ENCODE data around the gene CTNND2.
"Not testable (repeated sequence)": the region's sequence is repeated elsewhere in the genome, so short reads cannot be mapped to it uniquely, and the experiment has no call there.

Gene CTNND2

GRCh38 chr5:11429254-11429653 is 475.0 kb downstream of the CTNND2 start:
- no peak for DNase-seq

DNA sequence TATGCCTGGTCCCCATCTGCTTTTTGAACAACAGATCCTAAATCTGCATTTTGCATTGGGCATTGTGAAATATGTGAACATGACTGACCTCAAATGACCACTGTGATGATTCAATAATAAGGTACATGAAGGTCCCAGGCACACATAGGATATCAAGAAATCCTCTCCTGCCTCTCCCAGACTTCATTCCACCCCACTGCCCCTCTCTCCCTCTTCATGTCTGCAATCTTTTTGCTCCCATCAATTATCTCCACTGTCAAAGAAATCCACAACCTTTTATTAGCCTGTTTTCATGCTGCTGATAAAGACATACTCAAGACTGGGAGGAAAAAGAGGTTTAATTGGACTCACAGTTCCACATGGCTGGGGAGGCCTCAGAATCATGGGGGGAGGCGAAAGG is 476.7 kb downstream of the CTNND2 start:
- DNase-seq: no peak

GRCh38 chr5:11426442-11426841 is 477.8 kb downstream of the CTNND2 start:
- no peak for DNase-seq

DNA sequence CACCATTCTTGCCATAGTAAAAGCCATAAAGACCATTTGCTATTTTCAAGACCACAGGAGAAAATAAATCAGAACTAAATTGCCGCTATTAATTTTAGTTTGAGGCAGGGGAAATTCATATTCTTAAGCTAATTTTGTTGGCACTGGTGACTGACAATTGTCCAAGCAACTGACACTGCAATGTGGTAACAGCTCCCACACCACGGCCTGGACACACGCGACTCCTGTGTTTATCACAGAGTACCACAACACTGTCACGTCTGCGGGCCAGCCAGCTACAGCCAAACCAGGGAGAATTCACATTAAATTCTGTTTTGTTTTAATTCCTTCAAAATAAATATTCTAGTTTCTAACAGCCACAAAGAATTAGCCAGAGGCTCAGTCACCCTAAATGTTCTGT is 481.9 kb downstream of the CTNND2 start:
- no peak for DNase-seq

GRCh38 chr5:11420969-11421368 is 483.3 kb downstream of the CTNND2 start:
- no peak for DNase-seq

DNA sequence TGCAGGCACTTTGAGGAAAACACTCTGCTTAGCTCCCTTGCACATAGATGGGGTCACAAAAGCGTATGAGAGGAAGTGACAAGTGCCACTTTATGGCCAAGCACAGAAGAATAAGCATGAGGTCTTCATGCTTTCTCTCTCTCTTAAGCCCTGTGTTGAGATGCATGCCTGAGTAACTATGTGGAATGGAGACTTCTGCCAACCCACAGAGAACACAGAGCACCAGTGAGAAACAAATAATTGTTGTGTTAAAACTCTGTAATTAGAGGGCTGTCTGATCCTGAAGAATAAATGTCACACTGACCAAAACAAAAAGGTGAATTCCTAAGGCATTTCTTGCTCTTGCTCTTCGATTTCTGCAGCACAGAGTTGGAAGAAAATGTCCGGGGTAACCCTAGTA is 488.5 kb downstream of the CTNND2 start:
- no peak for DNase-seq

DNA sequence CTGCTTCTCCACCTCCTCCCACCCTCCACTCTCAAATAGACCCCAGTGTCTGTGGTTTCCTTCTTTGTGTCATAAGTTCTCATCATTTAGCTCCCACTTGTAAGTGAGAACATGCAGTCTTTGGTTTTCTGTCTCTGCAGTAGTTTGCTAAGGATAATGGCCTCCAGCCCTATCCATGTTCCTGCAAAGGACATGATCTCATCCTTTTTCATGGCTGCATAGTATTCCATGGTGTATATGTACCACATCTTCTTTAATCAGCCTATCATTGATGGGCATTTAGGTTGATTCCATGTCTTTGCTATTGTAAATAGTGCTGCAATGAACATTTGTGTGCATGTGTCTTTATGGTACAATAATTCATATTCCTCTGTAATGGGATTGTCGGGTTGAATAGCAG is 489.5 kb downstream of the CTNND2 start:
- DNase-seq: not testable (repeated sequence)

GRCh38 chr5:11411621-11412020 is 492.6 kb downstream of the CTNND2 start:
- DNase-seq: no peak

DNA sequence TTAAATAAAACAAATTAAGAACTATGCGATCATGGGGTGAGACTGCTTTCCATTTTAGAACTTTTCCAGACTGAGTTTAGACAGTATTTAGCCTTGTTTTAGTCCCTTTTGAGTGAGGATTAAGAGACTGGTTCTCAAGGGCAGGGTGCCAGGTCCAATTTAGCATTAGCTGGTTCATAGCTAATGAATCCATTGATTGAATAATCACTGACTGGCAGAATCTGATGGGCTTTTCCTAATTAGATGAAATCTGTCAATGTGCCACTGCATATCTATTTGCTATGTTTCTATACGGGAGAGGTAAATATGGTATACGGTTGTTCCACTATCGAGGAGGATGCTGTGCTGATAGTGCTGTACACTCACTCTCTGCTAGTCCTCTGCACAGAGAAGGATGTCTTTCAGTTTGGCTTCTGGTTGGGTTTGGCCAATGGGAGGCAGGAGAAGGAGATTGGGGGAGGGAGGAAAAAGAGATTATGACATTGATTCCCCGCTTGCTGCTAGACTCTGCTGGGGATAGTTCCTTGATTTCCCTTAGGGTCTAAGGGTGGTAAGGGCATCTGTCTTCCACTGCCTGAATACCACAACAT is 496.6 kb downstream of the CTNND2 start:
- no peak for DNase-seq

DNA sequence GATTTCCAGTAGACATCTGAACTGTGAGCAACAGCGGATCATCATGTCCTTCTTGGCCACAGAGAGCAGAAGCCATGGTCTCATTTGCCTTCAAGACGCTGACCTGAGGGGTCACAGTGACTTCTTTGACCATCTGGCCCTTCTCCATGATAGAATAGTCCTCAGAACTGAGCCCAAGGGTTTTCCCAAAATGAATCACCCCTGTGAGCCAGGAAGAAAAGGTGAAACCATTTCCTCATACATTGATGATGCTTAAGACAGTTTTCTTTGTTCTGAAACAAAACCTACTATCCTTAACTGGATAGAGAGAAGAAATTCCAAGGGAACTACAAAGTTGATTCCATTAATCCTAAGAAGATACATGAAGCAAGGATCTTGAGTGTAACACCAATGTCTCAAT is 503.9 kb downstream of the CTNND2 start:
- DNase-seq: no peak

- DNase-seq: no peak
Measured at GRCh38 chr5:11398728-11399127, 505.5 kb downstream of the CTNND2 start.

DNA sequence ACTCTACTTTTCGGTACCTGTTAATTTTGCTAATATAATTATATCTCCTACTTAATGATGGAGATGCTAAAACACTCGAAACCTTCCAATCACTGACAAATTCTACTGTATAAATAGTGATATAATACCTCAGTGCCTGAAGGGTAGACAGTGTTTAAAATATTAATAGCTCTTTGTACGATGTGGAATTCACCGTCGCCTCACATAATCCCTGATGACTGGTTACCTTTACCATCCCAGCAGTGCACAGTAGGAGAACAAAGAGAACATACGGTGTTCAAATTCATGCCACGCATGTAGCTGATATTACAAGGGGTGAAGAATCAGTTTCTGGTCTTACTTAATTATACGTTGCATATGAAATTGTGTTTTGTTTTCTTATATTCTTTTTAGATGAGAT is 506.7 kb downstream of the CTNND2 start:
- DNase-seq: no peak

DNA sequence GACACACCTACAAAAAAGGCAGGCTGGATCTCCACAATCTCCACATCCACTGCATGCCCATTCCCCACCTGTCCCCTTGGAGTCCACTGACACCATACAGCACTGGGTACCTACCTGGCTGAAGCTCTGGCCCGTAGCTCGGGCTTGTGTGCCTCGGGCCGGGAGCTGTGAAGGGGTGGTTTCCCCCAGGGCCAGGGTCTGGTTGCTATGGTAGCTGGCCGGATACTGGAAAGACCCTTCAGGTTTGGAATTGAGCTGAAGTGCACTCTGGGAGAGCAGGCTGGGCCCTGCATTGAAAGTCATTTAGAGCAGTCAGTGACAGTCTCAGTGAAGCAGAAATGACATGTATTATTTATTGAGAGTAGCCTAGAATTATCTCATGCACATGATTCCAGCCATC is 507.3 kb downstream of the CTNND2 start:
- no peak for DNase-seq

- DNase-seq: no peak
Measured at GRCh38 chr5:11394933-11395332, 509.3 kb downstream of the CTNND2 start.

DNA sequence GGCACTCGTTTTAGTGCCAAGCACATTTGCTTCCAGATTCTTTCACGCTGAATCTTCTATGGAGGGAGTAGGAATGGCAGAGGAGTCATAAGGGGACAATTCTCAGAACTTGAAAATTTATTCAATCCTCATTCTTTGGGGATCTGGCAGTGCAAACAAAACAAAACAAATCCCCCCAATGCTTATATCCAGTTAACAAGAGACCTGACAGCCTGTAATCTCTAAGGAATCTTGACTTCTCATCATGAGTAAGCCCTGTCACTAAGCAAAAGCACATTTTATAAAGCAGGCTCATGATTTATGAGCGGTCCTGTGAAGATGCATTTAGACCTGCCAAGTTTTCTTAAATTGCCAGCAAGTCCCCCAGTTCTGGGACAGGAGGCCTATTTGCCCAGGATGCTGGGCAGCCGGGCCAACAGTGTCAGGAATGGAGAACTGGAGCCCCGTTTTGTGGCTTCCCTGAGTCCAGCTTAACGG is 513.9 kb downstream of the CTNND2 start:
- no peak for DNase-seq

DNA sequence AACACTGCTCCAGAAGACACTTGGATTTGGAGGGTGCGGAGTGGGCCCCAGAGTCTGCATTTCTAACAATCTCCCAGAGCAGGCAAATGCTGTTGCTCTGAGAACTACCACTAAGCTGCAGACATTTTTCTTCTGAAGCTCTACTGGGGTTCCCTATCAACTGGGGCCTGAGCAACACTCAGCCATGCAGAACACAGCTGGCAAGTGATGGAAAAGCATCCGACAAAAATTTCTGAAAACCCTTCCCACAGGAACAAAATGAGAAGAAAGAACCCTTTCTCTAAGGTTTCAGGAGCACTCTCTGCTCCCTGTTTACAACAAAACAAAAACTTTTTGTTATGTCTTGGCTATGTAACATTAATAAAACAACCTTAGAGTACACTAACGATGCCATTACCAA is 516.9 kb downstream of the CTNND2 start:
- no peak for DNase-seq

- no peak for DNase-seq
Measured at GRCh38 chr5:11386398-11386797, 517.8 kb downstream of the CTNND2 start.

- no peak for DNase-seq
Measured at GRCh38 chr5:11385901-11386293, 518.3 kb downstream of the CTNND2 start.

DNA sequence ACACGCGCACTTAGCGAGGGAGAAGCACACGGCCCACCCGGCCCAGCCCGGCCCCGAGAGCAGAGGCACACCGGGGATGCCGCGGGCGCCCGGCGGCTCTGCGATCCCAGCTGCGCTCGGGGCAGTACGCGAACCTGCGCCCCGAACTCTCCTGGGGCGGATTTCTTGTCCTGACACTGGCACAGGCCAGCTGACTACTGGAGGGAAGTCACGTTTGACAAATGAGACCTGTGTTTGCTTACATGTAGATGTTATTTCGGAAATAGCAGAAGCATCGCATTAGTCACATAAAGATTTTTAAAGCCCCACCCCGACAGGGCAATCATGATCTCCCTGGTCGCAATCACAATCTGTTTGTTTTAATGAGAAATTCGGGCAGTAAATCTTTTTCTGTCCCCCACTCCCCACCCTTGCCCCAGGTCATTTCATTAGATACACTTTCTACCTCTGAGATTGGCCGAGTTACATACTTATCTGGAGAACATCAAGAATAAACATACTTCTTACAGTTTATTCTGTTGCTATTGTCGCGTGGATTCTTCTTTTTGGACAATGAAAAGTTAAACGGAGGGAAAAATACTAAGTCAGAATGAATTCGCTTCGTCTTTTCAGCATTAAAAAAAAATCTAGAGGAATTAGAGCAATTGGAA is 518.9 kb downstream of the CTNND2 start:
- DNase-seq: no peak

GRCh38 chr5:11384441-11385250 is 519.6 kb downstream of the CTNND2 start:
- DNase-seq: no peak

- no peak for DNase-seq
Measured at GRCh38 chr5:11383506-11384095, 520.6 kb downstream of the CTNND2 start.

DNA sequence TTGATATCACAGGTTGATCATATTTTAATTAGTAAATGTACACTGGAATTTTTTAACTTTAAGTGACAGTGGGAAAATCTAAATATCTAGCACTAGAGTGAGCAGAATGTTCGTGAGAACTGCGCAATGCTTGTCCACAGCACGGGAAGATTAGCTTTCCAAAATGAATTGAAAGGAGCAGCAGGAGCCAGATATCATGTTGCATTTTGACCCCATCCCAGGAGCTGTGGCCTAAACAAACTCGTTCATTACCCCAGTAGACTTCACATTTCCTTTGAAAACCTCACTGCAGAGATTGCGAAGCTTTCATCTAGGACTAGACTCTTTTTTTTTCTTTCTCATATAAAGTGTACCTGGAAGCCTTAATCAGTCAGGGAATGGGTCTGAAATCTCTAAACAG is 525.8 kb downstream of the CTNND2 start:
- DNase-seq: no peak

- no peak for DNase-seq
Measured at GRCh38 chr5:11377896-11378295, 526.4 kb downstream of the CTNND2 start.

- DNase-seq: no peak
Measured at GRCh38 chr5:11372191-11372590, 532.1 kb downstream of the CTNND2 start.

All from femur (tissue), 1 donor.